Esophagus squamous epithelium (tissue), 4 donors: ENCODE data around the gene FAM216B. TPM values are rescaled to one million over a fixed set of nuclear protein-coding genes. Genes with fewer than 3 reads are reported as not detected.

Experiments used
- total RNA-seq, 4 donors: library from RNA; depleted of rRNA; stranded (reverse); fragments of >200 nt; gene quantifications; one replicate each; pipeline ENCODE4 v1.1.0, GENCODE V29; 2016

FAM216B gene
- total RNA-seq, 4 donors from 2014 or later, result not detected

Other genes with a start within 250 kb of the FAM216B start
- under 1 TPM in 2 of 4 donors, not detected in 2; 0.18 to 0.45 TPM for gene TNFSF11, start 207.4 kb upstream of the FAM216B start, total RNA-seq
- gene EPSTI1, start 210.7 kb downstream of the FAM216B start, total RNA-seq, result 10 to 100 TPM in 1 of 4 donors, 1 to 10 TPM in 3; 1.1 to 10.2 (median 5.8) TPM
- gene DNAJC15, start 242.0 kb downstream of the FAM216B start, total RNA-seq, result 10 to 100 TPM in 2 of 4 donors, 1 to 10 TPM in 2; 2.9 to 15.0 (median 9.0) TPM